HG03378 (cell line): ENCODE data around the gene RCOR1.
"Not testable (repeated sequence)": the region's sequence is repeated elsewhere in the genome, so short reads cannot be mapped to it uniquely, and the experiment has no call there.

ENCODE experiments used
- ATAC-seq: cut with Tn5 transposase; IDR thresholded peaks from one replicate; pipeline ENCODE4 v1.9.1; 2021; ENCODE audit warnings: mild to moderate bottlenecking, moderate library complexity; ENCODE audit not compliant: unreplicated experiment

Gene RCOR1

GRCh38 chr14:102625564-102626296 lies 33.3 kb downstream of the RCOR1 start:
- ATAC-seq, result no peak

- ATAC-seq, result no peak
These were observed 34.1 kb downstream of the RCOR1 start for GRCh38 chr14:102626530-102626929.

GRCh38 chr14:102629011-102629444 lies 36.6 kb downstream of the RCOR1 start:
- no peak for ATAC-seq

- ATAC-seq, result no peak
These were observed 37.4 kb downstream of the RCOR1 start for GRCh38 chr14:102629808-102630350.

GRCh38 chr14:102630405-102630804 lies 38.0 kb downstream of the RCOR1 start:
- ATAC-seq, result no peak

GRCh38 chr14:102630881-102631280 lies 38.4 kb downstream of the RCOR1 start:
- no peak for ATAC-seq

GRCh38 chr14:102633906-102634595 lies 41.6 kb downstream of the RCOR1 start:
- ATAC-seq, result no peak

GRCh38 chr14:102639611-102640010 lies 47.2 kb downstream of the RCOR1 start:
- ATAC-seq, result not testable (repeated sequence)

GRCh38 chr14:102644523-102644922 lies 52.1 kb downstream of the RCOR1 start:
- no peak for ATAC-seq

GRCh38 chr14:102645746-102646440 lies 53.4 kb downstream of the RCOR1 start:
- ATAC-seq, result no peak

GRCh38 chr14:102646615-102647014 lies 54.2 kb downstream of the RCOR1 start:
- ATAC-seq, result no peak

GRCh38 chr14:102652194-102652593 lies 59.7 kb downstream of the RCOR1 start:
- ATAC-seq, result no peak

- ATAC-seq, result no peak
These were observed 61.8 kb downstream of the RCOR1 start for GRCh38 chr14:102654298-102654697.

- no peak for ATAC-seq
These were observed 62.7 kb downstream of the RCOR1 start for GRCh38 chr14:102655137-102655536.

- no peak for ATAC-seq
These were observed 67.3 kb downstream of the RCOR1 start for GRCh38 chr14:102659797-102660196.

- no peak for ATAC-seq
These were observed 69.2 kb downstream of the RCOR1 start for GRCh38 chr14:102661614-102662013.

- ATAC-seq, result no peak
These were observed 70.4 kb downstream of the RCOR1 start for GRCh38 chr14:102662636-102663430.

- no peak for ATAC-seq
These were observed 71.0 kb downstream of the RCOR1 start for GRCh38 chr14:102663440-102663839.

- no peak for ATAC-seq
These were observed 73.2 kb downstream of the RCOR1 start for GRCh38 chr14:102665621-102666020.

- ATAC-seq, result no peak
These were observed 74.2 kb downstream of the RCOR1 start for GRCh38 chr14:102666635-102667034.

- ATAC-seq, result no peak
These were observed 75.3 kb downstream of the RCOR1 start for GRCh38 chr14:102667703-102668102.
